ENCODE measurements around the gene AKR1B15. TPM values are rescaled to one million over a fixed set of nuclear protein-coding genes. Genes with fewer than 3 reads are reported as not detected.

The AKR1B15 gene
- total and polyA plus RNA-seq, 2 of the 4 experiments (the other 2 are of a cell fraction): not detected

- POLR2A ChIA-PET (ENCODE audit: unreplicated experiment): no interaction called here
- no peaks in the 10 kb centered on the region for H3K36me3 ChIP-seq (ENCODE audit: control insufficient read depth, insufficient read depth, low read length)
- H3K4me1 ChIP-seq (ENCODE audit: control insufficient read depth, insufficient read depth, low read length): peaks cover 9% of the 10 kb centered on the region
- dilution Hi-C loops (cut with HindIII; ENCODE audit: low sequenced_read_pairs, unreplicated experiment): no loop called here
- H2AFZ ChIP-seq (replicated peaks; ENCODE audit: low read length, poor library complexity): no peak overlapping the region
- H3K4me3 ChIP-seq (ENCODE audit: insufficient read depth, low read depth, low read length): no peak overlapping the region
- H4K5ac ChIP-seq (ENCODE audit: low read depth, low read length): no peak overlapping the region
- no peak overlapping the region for H4K8ac ChIP-seq (ENCODE audit: low read depth in 2 of 2, low read length in 2 of 2)
- H3K56ac ChIP-seq (ENCODE audit: extremely low read depth, insufficient read depth, low read length): no peak overlapping the region
- H2BK20ac ChIP-seq (ENCODE audit: low read depth, low read length): no peak overlapping the region
- no peak overlapping the region for H3K14ac ChIP-seq (replicated peaks; ENCODE audit: low read depth, low read length)
- peaks cover 4% of the 10 kb centered on the region; the same call in 1 of the 2 replicates for H3K9me1 ChIP-seq (ENCODE audit: insufficient read depth, low read length)
- H2AK5ac ChIP-seq (ENCODE audit: low read depth, low read length): no peak overlapping the region
- no peak overlapping the region for H3K4ac ChIP-seq (ENCODE audit: low read depth, low read length)
- H3K4me2 ChIP-seq (ENCODE audit: low read depth, low read length): no peak overlapping the region
- TF ChIP-seq RAD21 (IDR thresholded peaks at IDR 0.05; ENCODE audit: low read length) (no peak), NFE2L2 (IDR thresholded peaks at IDR 0.05; ENCODE audit: low read depth, low read length) (no peak), BHLHE40 (IDR thresholded peaks at IDR 0.05; ENCODE audit: low read depth, low read length) (no peak), SMC3 (IDR thresholded peaks at IDR 0.05; ENCODE audit: low read depth, low read length) (no peak), CTCF (conservative IDR thresholded peaks at IDR 0.05; ENCODE audit: low read depth, low read length) (no peak), POLR2A (IDR thresholded peaks at IDR 0.05; ENCODE audit: low read depth, low read length) (no peak), USF2 (IDR thresholded peaks at IDR 0.05; ENCODE audit: low read depth, low read length) (no peak), ELK1 (IDR thresholded peaks at IDR 0.05; ENCODE audit: borderline replicate concordance, low read depth, low read length) (no peak), RFX5 (IDR thresholded peaks at IDR 0.05; ENCODE audit: low read depth, low read length) (no peak), MAFK (IDR thresholded peaks at IDR 0.05; ENCODE audit: low read depth, low read length) (no peak)
- H2AK9ac ChIP-seq (replicated peaks; ENCODE audit: low read depth, low read length, poor library complexity): no peak overlapping the region
- no peaks in the 10 kb centered on the region for H4K20me1 ChIP-seq (ENCODE audit: insufficient read depth, low read length)
- CTCF ChIA-PET: no interaction called here
- intact Hi-C loops (cut with micrococcal nuclease): no loop called here
- BruUV-seq (replicated peaks): no TSS peak
- no peak overlapping the region for H2BK120ac ChIP-seq (ENCODE audit: low read depth, low read length)
- no peak overlapping the region for H2BK5ac ChIP-seq (ENCODE audit: low read depth, low read length, poor library complexity, severe bottlenecking)
- H2BK15ac ChIP-seq (ENCODE audit: low read depth, low read length): no peak overlapping the region
- no peak overlapping the region for H4K91ac ChIP-seq (ENCODE audit: insufficient read depth, low read depth, low read length)
- no peaks in the 10 kb centered on the region for H3K27me3 ChIP-seq (ENCODE audit: control insufficient read depth, insufficient read depth, low read length)
- in situ Hi-C loops (cut with MboI; ENCODE audit: low sequenced_read_pairs): no loop called here
- 100% methylated on average over 1 of the region's 7 CpGs; no CpG with 5 or more reads in 1 of the 2 experiments for WGBS, 2 experiments (ENCODE audit: extremely low coverage in 2 of 2, insufficient read length in 1 of 2)
- no peak overlapping the region for H3K23ac ChIP-seq (ENCODE audit: low read depth, low read length)
- H3K18ac ChIP-seq (ENCODE audit: low read depth, low read length): no peak overlapping the region; the same call in 1 of the 2 replicates
- no peak overlapping the region for H3K9ac ChIP-seq (ENCODE audit: low read depth, low read length)
- no peak overlapping the region for H3K27ac ChIP-seq (ENCODE audit: insufficient read depth, low read length)
- ATAC-seq (ENCODE audit: low read depth): no peak
- H3K9me3 ChIP-seq (ENCODE audit: control insufficient read depth, insufficient read depth, low read length): no peaks in the 10 kb centered on the region
- no peaks in the 10 kb centered on the region for H3K79me1 ChIP-seq (ENCODE audit: low read depth in 1 of 2, low read length in 2 of 2)
- DNase-seq: no peak
Measured at GRCh38 chr7:134622303-134622995, 73.5 kb downstream of the AKR1B15 start.
